ENCODE results near the gene OR2Y1. TPM values are rescaled to one million over a fixed set of nuclear protein-coding genes. Genes with fewer than 3 reads are reported as not detected.

Gene OR2Y1
- total RNA-seq, 1 experiment from 2014 or later: not detected

GRCh38 chr5:180779985-180780610 lies 40.2 kb upstream of the OR2Y1 start:
- intact Hi-C loops (cut with micrococcal nuclease; ENCODE audit: unreplicated experiment): loop anchor here (5.0 kb wide), 1 partner anchor 262 kb away; the partner anchor contains the start of gene BTNL9
- H4K20me1 ChIP-seq (ENCODE audit: insufficient read depth): no peaks in the 10 kb centered on the region
- H3K4me3 ChIP-seq: no peak overlapping the region
- peaks cover under 1% of the 10 kb centered on the region for H3K4me1 ChIP-seq (replicated peaks; ENCODE audit: insufficient read depth)
- H3K9me3 ChIP-seq (ENCODE audit: insufficient read depth, low read depth): no peaks in the 10 kb centered on the region
- no peaks in the 10 kb centered on the region for H3K36me3 ChIP-seq (ENCODE audit: low read depth)
- H3K79me2 ChIP-seq (ENCODE audit: low read depth): no peaks in the 10 kb centered on the region
- no TSS peak for BruUV-seq (replicated peaks)
- no peak overlapping the region for H3K27ac ChIP-seq
- H2AFZ ChIP-seq: no peak overlapping the region
- H3K4me2 ChIP-seq: no peak overlapping the region
- H3F3A ChIP-seq (ENCODE audit: insufficient read depth, low read depth): peaks cover 4% of the 10 kb centered on the region; the same call in 1 of the 2 replicates
- H3K9me2 ChIP-seq (ENCODE audit: insufficient read depth): no peaks in the 10 kb centered on the region
- ChIA-PET POLR2A (ENCODE audit: unreplicated experiment) (no interaction called here), CTCF (interaction anchor here (0.6 kb wide), 1 partner anchor 304 kb away, joined by 3 read pairs; no protein-coding TSS in a partner anchor)
- TF ChIP-seq CTCF (conservative IDR thresholded peaks at IDR 0.05) (no peak), EZH2 (IDR thresholded peaks at IDR 0.05; ENCODE audit: low read depth) (no peak)
- no peak for DNase-seq
- H3K27me3 ChIP-seq (ENCODE audit: insufficient read depth, low read depth): 0 out of 2 replicates have a peak, but pooled peaks cover 7% of the 10 kb centered on the region

GRCh38 chr5:180777475-180777874 lies 37.6 kb upstream of the OR2Y1 start:
- Histone ChIP-seq H3K27me3 (ENCODE audit: insufficient read depth, low read depth) (0 out of 2 replicates have a peak, but pooled peaks cover 12% of the 10 kb centered on the region), H4K20me1 (ENCODE audit: insufficient read depth) (no peaks in the 10 kb centered on the region), H3K79me2 (ENCODE audit: low read depth) (no peaks in the 10 kb centered on the region), H2AFZ (no peak overlapping the region), H3K27ac (no peak overlapping the region), H3K4me3 (no peak overlapping the region), H3K9me2 (ENCODE audit: insufficient read depth) (no peaks in the 10 kb centered on the region), H3K4me1 (replicated peaks; ENCODE audit: insufficient read depth) (no peaks in the 10 kb centered on the region), H3K4me2 (no peak overlapping the region), H3K9me3 (ENCODE audit: insufficient read depth, low read depth) (no peaks in the 10 kb centered on the region), H3K36me3 (ENCODE audit: low read depth) (no peaks in the 10 kb centered on the region), H3F3A (ENCODE audit: insufficient read depth, low read depth) (no peaks in the 10 kb centered on the region)
- intact Hi-C loops (cut with micrococcal nuclease; ENCODE audit: unreplicated experiment): no loop called here
- no peak for DNase-seq
- CTCF ChIA-PET: no interaction called here
- TF ChIP-seq EZH2 (IDR thresholded peaks at IDR 0.05; ENCODE audit: low read depth) (no peak), CTCF (conservative IDR thresholded peaks at IDR 0.05) (no peak)
- POLR2A ChIA-PET (ENCODE audit: unreplicated experiment): interaction anchor here (0.7 kb wide), 1 partner anchor 20 kb away, joined by 5 read pairs; no protein-coding TSS in a partner anchor
- BruUV-seq (replicated peaks): no TSS peak

- Histone ChIP-seq H3K4me1 (replicated peaks; ENCODE audit: insufficient read depth) (no peaks in the 10 kb centered on the region), H4K20me1 (ENCODE audit: insufficient read depth) (no peaks in the 10 kb centered on the region), H3F3A (ENCODE audit: insufficient read depth, low read depth) (no peaks in the 10 kb centered on the region), H3K36me3 (ENCODE audit: low read depth) (no peaks in the 10 kb centered on the region), H3K27ac (no peak overlapping the region), H3K9me2 (ENCODE audit: insufficient read depth) (no peaks in the 10 kb centered on the region), H3K4me2 (no peak overlapping the region), H3K79me2 (ENCODE audit: low read depth) (no peaks in the 10 kb centered on the region), H3K9me3 (ENCODE audit: insufficient read depth, low read depth) (0 out of 2 replicates have a peak, but pooled peaks cover 6% of the 10 kb centered on the region), H3K27me3 (ENCODE audit: insufficient read depth, low read depth) (0 out of 2 replicates have a peak, but pooled peaks cover 12% of the 10 kb centered on the region), H3K4me3 (no peak overlapping the region), H2AFZ (no peak overlapping the region)
- BruUV-seq (replicated peaks): no TSS peak
- ChIA-PET CTCF (no interaction called here), POLR2A (ENCODE audit: unreplicated experiment) (no interaction called here)
- intact Hi-C loops (cut with micrococcal nuclease; ENCODE audit: unreplicated experiment): no loop called here
- DNase-seq: no peak
- TF ChIP-seq EZH2 (IDR thresholded peaks at IDR 0.05; ENCODE audit: low read depth): no peak
- no peak for TF ChIP-seq CTCF (conservative IDR thresholded peaks at IDR 0.05)
Observed at GRCh38 chr5:180776376-180776775, 36.5 kb upstream of the OR2Y1 start.
